HG02981 (cell line): ENCODE measurements around the gene RNASE8.
A peak's percentile ranks its signal among the peaks of the same experiment; 100 is the strongest.

Experiments
- ATAC-seq: cut with Tn5 transposase; IDR thresholded peaks from one replicate; pipeline ENCODE4 v1.9.1; 2021; ENCODE audit warnings: mild to moderate bottlenecking, moderate library complexity; ENCODE audit not compliant: unreplicated experiment

RNASE8 gene

GRCh38 chr14:21103411-21103709 lies 45.7 kb downstream of the RNASE8 start:
- no peak for ATAC-seq

GRCh38 chr14:21103710-21104447 lies 46.3 kb downstream of the RNASE8 start:
- peak; percentile 90 for ATAC-seq

- peak; percentile 37 for ATAC-seq
These were observed 46.9 kb downstream of the RNASE8 start for GRCh38 chr14:21104448-21105060.

- no peak for ATAC-seq
These were observed 47.5 kb downstream of the RNASE8 start for GRCh38 chr14:21105095-21105494.

GRCh38 chr14:21106176-21106497 lies 48.5 kb downstream of the RNASE8 start:
- no peak for ATAC-seq

- ATAC-seq = no peak
These were observed 49.1 kb downstream of the RNASE8 start for GRCh38 chr14:21106498-21107282.

GRCh38 chr14:21107283-21107800 lies 49.7 kb downstream of the RNASE8 start:
- no peak for ATAC-seq
